CD14-positive monocyte (primary cell): ENCODE results near the gene PPIL4. TPM values are rescaled to one million over a fixed set of nuclear protein-coding genes. Genes with fewer than 3 reads are reported as not detected.

Source experiments
- DNase-seq, 3 donors: peaks; one replicate each; pipeline ENCODE4 v3.0.0-alpha.2; 2011 to 2022
- H2AFZ ChIP-seq: 2 replicates; pipeline ENCODE4 v1.6.0; 2012; ENCODE audit warnings: mild to moderate bottlenecking, low read depth, low read length, inconsistent platforms; ENCODE audit not compliant: insufficient read depth, poor library complexity, severe bottlenecking
- H3K27ac ChIP-seq, 2 donors: 1 replicate in 1 of 2; 2 replicates in 1 of 2; pipeline ENCODE4 v1.5.1; 2012 to 2013; ENCODE audit warnings: low read length in 2 of 2, control low read depth in 1 of 2, inconsistent platforms in 1 of 2, low read depth in 1 of 2, mild to moderate bottlenecking in 1 of 2
- H3K27me3 ChIP-seq, 2 donors: one replicate each; pipeline versions ENCODE4 v1.6.0 to v1.6.1; 2011 to 2013; ENCODE audit warnings: low read length in 2 of 2; ENCODE audit not compliant: control insufficient read depth in 2 of 2, insufficient read depth in 2 of 2
- H3K36me3 ChIP-seq, 2 donors: replicated peaks in 1 of 2; 1 replicate in 1 of 2; 2 replicates in 1 of 2; pipeline versions ENCODE4 v1.5.1 to v1.6.1; 2012 to 2013; ENCODE audit warnings: low read length in 2 of 2, control low read depth in 1 of 2, inconsistent platforms in 1 of 2, mild to moderate bottlenecking in 1 of 2; ENCODE audit not compliant: insufficient read depth in 2 of 2, control insufficient read depth in 1 of 2
- H3K4me1 ChIP-seq, 2 donors: 1 replicate in 1 of 2; 2 replicates in 1 of 2; pipeline versions ENCODE4 v1.5.1 to v1.6.1; 2012 to 2013; ENCODE audit warnings: low read length in 2 of 2, control low read depth in 1 of 2, inconsistent platforms in 1 of 2, mild to moderate bottlenecking in 1 of 2, moderate library complexity in 1 of 2; ENCODE audit not compliant: insufficient read depth in 2 of 2, control insufficient read depth in 1 of 2
- H3K4me2 ChIP-seq: replicated peaks from 2 replicates; pipeline ENCODE3; 2012; ENCODE audit warnings: low read length, moderate library complexity, mild to moderate bottlenecking; ENCODE audit not compliant: poor library complexity, severe bottlenecking; ENCODE audit errors: extremely low read depth
- H3K4me3 ChIP-seq, 3 experiments: fragments of 200-600 bp in 1 of 3; sonication (generic) in 1 of 3; replicated peaks in 1 of 3; 1 replicate in 2 of 3; 2 replicates in 1 of 3; pipeline ENCODE4 v1.5.1; 2011 to 2013; ENCODE audit warnings: low read length in 3 of 3, mild to moderate bottlenecking in 3 of 3, control low read depth in 2 of 3, low read depth in 2 of 3, inconsistent platforms in 1 of 3, moderate library complexity in 1 of 3
- H3K79me2 ChIP-seq: 2 replicates; pipeline ENCODE4 v1.6.0; 2012; ENCODE audit warnings: mild to moderate bottlenecking, control low read depth, inconsistent platforms, low read length, moderate library complexity; ENCODE audit not compliant: insufficient read depth
- H3K9ac ChIP-seq: 2 replicates; pipeline ENCODE4 v1.6.0; 2017; ENCODE audit warnings: low read length, mild to moderate bottlenecking; ENCODE audit not compliant: insufficient read depth, poor library complexity, severe bottlenecking
- H3K9me3 ChIP-seq, 2 donors: replicated peaks in 1 of 2; 1 replicate in 1 of 2; 2 replicates in 1 of 2; pipeline versions ENCODE4 v1.5.1 to v1.6.1; 2012 to 2013; ENCODE audit warnings: low read length in 2 of 2, control low read depth in 1 of 2; ENCODE audit not compliant: control insufficient read depth in 1 of 2, insufficient read depth in 1 of 2
- H4K20me1 ChIP-seq: 2 replicates; pipeline ENCODE4 v1.6.0; 2012; ENCODE audit warnings: mild to moderate bottlenecking, low read length, control low read depth, moderate library complexity; ENCODE audit not compliant: insufficient read depth
- H3K27ac Mint-ChIP-seq, 7 donors: one replicate each; pipeline ENCODE4 v1.8.0; 2020; ENCODE audit warnings: mild to moderate bottlenecking in 7 of 7, mixed read lengths in 7 of 7, moderate library complexity in 6 of 7, inconsistent platforms in 2 of 7
- H3K27me3 Mint-ChIP-seq, 3 donors: one replicate each; pipeline ENCODE4 v1.8.0; 2021 to 2022; ENCODE audit warnings: low read depth in 3 of 3, mild to moderate bottlenecking in 3 of 3, mixed read lengths in 3 of 3, moderate library complexity in 3 of 3, inconsistent platforms in 1 of 3
- H3K36me3 Mint-ChIP-seq, 2 donors: one replicate each; pipeline ENCODE4 v1.8.0; 2020; ENCODE audit warnings: mixed read lengths in 2 of 2, inconsistent platforms in 1 of 2, mild to moderate bottlenecking in 1 of 2
- H3K4me1 Mint-ChIP-seq: one replicate; pipeline ENCODE4 v1.8.0; 2020; ENCODE audit warnings: mild to moderate bottlenecking, mixed read lengths
- H3K4me3 Mint-ChIP-seq, 2 donors: one replicate each; pipeline ENCODE4 v1.8.0; 2020; ENCODE audit warnings: mild to moderate bottlenecking in 2 of 2, mixed read lengths in 2 of 2, moderate library complexity in 1 of 2
- H3K9me3 Mint-ChIP-seq, 7 donors: one replicate each; pipeline ENCODE4 v1.8.0; 2020 to 2022; ENCODE audit warnings: mixed read lengths in 7 of 7, mild to moderate bottlenecking in 6 of 7, moderate library complexity in 6 of 7, inconsistent platforms in 2 of 7
- CTCF ChIP-seq: fragments of 200-600 bp; IDR thresholded peaks from one replicate; pipeline ENCODE4 v1.8.0; 2022; ENCODE audit warnings: antibody characterized with exemption, mild to moderate bottlenecking
- WGBS: methylation state at CpG from one replicate; pipeline ENCODE4 v1.1.5; 2013; ENCODE audit warnings: missing lambda C conversion rate; ENCODE audit not compliant: insufficient coverage; 5-methylcytosine and 5-hydroxymethylcytosine counted together
- intact Hi-C, 2 donors: fragments of 100-400 bp; cut with micrococcal nuclease; formaldehyde crosslinking; loops; one replicate each; pipeline versions ENCODE4 v1.15.0 to v1.15.1; 2023
- polyA plus RNA-seq, 3 donors: library from polyadenylated mRNA; depleted of rRNA in 1 of 3; unstranded in 2 of 3; stranded (reverse) in 1 of 3; fragments of 300-500 nt in 2 of 3; fragments of >200 nt in 1 of 3; fragmentation: Illumina TruSeq in 2 of 3; gene quantifications; 1 replicate in 2 of 3; 2 replicates in 1 of 3; pipeline ENCODE4 v1.2.3, GENCODE V29; 2012 to 2021

The PPIL4 gene
- polyA plus RNA-seq, 3 donors = 3.5 to 9.2 (median 4.4) TPM

- Histone ChIP-seq H3K4me3 (no peak overlapping the region), H3K9me3 (no peaks in the 10 kb centered on the region), H3K4me2 (no peak overlapping the region), H3K27me3 (peaks cover 10 to 19% of the 10 kb centered on the region in 2 donors), H3K4me1 (peaks cover 19 to 24% of the 10 kb centered on the region in 2 donors), H4K20me1 (peaks cover 3% of the 10 kb centered on the region), H3K9ac (no peak overlapping the region), H3K36me3 (no peaks in the 10 kb centered on the region), H3K79me2 (peaks cover 21% of the 10 kb centered on the region), H3K27ac (no peak overlapping the region), H2AFZ (no peak overlapping the region)
- no peaks in the 10 kb centered on the region for H3K9me3 Mint-ChIP-seq
- H3K27me3 Mint-ChIP-seq = peaks cover 12 to 33% (median 19%) of the 10 kb centered on the region in 3 donors
- intact Hi-C loops = loop anchor here in 1 of 2 donors (10.0 kb wide), 1 partner anchor 161 kb away; no protein-coding TSS in a partner anchor
- 100% methylated on average over 2 of the region's 5 CpGs for WGBS
- H3K4me3 Mint-ChIP-seq = no peak overlapping the region
- no peaks in the 10 kb centered on the region for H3K36me3 Mint-ChIP-seq
- DNase-seq = peak in 1 of 3 donors; percentile 41
- H3K27ac Mint-ChIP-seq = no peak overlapping the region
- peaks cover 17% of the 10 kb centered on the region for H3K4me1 Mint-ChIP-seq
- TF ChIP-seq CTCF = no peak
Observed at GRCh38 chr6:149563203-149563927, 17.5 kb upstream of the PPIL4 start.

GRCh38 chr6:149560736-149561135, 14.9 kb upstream of the PPIL4 start:
- peak in 2 of 3 donors; percentile 19 to 25 for DNase-seq
- Histone ChIP-seq H3K4me1 (peaks cover 8 to 9% of the 10 kb centered on the region in 2 donors), H4K20me1 (no peaks in the 10 kb centered on the region), H3K4me3 (no peak overlapping the region), H3K9ac (no peak overlapping the region), H3K36me3 (no peaks in the 10 kb centered on the region), H2AFZ (no peak overlapping the region), H3K9me3 (no peaks in the 10 kb centered on the region), H3K4me2 (no peak overlapping the region), H3K79me2 (no peaks in the 10 kb centered on the region), H3K27me3 (peaks cover 12 to 23% of the 10 kb centered on the region in 2 donors), H3K27ac (no peak overlapping the region)
- Mint-ChIP-seq H3K27me3 (peaks cover 21 to 51% (median 29%) of the 10 kb centered on the region in 3 donors), H3K4me1 (peaks cover 7% of the 10 kb centered on the region), H3K27ac (no peak overlapping the region), H3K4me3 (no peak overlapping the region), H3K9me3 (peaks cover 0 to 2% (median 0%) of the 10 kb centered on the region in 7 donors), H3K36me3 (no peaks in the 10 kb centered on the region)
- peak; percentile 87 for TF ChIP-seq CTCF
- WGBS = no CpG with 5 or more reads among the region's 3 CpGs
- intact Hi-C loops = loop anchor here in 1 of 2 donors (10.0 kb wide), 1 partner anchor 164 kb away; no protein-coding TSS in a partner anchor
